ENCODE results near the gene ZNF335.
"Not testable (repeated sequence)": the region's sequence is repeated elsewhere in the genome, so short reads cannot be mapped to it uniquely, and the experiment has no call there.

ZNF335 gene

DNA sequence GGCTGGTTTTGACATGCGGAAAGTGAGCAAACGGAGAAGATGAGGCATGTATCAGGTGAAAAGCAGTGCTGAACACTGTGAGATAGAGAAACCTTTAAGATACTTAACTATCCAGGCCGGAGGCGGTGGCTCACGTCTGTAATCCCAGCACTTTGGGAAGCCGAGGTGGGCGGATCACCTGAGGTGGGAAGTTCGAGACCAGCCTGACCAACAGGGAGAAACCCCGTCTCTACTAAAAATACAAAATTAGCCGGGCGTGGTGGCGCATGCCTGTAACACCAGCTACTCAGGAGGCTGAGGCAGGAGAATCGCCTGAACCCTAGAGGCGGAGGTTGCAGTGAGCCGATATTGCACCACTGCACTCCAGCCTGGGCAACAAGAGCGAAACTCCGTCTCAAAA is 40.3 kb downstream of the ZNF335 start:
- not testable (repeated sequence) for DNase-seq (ENCODE audit: low spot score)

DNA sequence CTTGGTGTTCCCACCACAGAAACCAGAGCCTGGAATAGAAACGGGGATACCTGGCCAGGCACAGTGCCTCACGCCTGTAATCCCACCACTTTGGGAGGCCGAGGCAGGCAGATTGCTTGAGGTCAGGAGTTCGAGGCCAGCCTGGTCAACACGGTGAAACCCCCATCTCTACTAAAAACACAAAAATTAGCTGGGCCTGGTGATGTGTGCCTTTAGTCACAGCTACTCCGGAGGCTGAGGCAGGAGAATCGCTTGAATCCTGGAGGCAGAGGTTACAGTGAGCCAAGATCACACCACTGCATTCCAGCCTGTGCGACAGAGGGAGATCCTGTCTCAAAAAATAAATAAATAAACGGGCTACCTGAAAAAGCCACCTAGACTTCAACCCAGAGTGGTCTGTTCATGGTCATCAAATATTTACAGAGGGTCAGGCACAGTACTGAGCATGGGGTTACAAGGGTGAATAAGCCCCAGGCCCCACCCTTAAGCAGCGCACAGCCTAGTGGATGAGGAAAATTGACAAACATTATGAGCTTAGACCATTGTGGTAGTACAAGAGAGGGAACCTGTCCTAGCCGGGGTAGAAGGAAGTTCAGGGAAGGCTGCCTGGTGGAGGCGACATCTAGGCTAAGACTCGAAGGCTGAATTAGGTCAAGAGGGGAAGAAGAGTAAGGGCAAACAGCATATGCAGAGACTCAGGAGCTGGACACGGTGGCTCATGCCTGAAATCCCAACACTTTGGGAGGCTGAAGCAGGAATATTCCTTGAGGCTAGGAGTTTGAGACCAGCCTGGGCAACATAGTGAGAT is 44.7 kb downstream of the ZNF335 start:
- DNase-seq (ENCODE audit: low spot score) = no peak

GRCh38 chr20:45926731-45927070 is 45.3 kb downstream of the ZNF335 start:
- no peak for DNase-seq (ENCODE audit: low spot score)

- DNase-seq (ENCODE audit: low spot score) = no peak
These were observed 46.0 kb downstream of the ZNF335 start for GRCh38 chr20:45925821-45926506.

- DNase-seq (ENCODE audit: low spot score) = no peak
These were observed 47.4 kb downstream of the ZNF335 start for GRCh38 chr20:45924391-45925261.

DNA sequence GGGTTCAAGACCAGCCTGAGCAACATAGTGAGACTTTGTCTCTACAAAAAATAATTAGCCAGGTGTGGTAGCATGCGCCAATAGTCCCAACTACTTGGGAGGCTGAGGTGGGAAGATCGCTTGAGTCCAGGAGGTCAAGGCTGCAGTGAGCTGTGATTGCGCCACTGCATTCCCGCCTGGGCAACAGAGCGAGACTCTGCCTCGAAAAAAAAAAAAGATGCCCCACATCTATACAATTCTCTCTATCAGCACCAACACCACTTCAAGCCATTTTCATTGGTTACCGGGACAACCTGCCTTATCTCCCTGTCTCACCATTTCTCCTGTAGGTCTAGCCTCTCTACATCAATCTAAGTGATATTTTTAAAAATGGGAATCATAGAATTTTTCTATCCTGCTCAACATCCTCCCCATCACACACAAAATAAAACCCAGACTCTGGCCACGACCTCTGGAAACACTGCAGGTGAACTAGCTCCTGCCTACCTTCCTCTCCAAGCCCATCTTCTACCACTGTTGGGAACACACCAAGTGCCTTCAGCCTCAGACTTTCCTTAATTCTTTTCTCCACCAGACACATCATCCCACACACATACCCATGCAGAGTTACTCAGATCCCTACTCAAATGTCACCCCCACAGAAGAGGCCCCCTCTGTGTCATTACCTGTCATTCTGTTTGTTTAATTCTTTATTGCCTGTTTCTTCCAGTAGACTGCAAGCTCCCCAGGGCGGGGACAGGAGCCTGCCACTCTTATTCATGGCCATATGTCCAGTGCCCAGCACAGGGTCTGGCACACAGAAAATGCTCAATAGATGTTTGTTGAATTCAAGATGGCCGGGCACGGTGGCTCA is 50.4 kb downstream of the ZNF335 start:
- no peak for DNase-seq (ENCODE audit: low spot score)

- DNase-seq (ENCODE audit: low spot score) = no peak
These were observed 51.3 kb downstream of the ZNF335 start for GRCh38 chr20:45920462-45921336.

DNA sequence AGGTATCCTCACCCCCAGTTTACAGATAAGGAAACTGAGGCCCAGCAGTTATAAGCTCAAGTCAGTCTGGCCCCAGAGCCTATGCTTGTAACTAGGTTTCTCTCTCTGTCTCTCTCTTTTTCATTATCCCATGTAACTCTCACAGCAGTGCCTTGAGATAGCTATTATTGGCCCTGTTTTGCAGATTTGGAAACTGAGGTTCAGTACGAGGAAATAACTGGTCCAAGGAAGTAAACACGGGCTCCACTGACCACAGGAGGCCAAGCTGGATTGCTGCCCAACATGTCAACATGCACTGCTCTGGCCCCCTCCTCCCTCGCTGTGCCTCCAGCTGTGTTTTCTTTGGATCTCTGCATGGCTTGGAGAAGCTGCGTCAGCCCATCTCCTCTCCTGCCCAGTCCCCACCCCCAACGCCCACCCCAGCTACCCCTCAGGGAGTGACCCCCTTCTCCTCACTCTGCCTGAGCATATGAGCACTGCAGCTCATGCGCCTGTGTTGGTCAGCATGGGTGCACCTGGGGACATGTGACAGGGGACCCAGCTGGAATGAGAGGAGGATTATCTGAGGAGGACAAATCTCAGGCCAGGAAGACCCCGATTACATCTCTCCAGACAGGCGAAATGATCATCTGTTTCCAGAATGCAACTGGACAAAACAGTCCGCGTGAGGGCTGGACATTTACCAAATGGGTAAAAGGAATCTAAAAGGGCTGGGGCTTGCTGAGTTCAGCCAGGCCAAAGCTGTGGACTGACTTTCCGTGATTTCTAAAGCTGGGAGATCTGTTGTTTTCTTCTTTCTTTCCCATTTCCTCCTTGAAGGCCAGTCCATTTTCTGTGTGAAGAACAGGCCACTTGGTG is 52.2 kb downstream of the ZNF335 start:
- no peak for DNase-seq (ENCODE audit: low spot score)

GRCh38 chr20:45918779-45919537 is 53.0 kb downstream of the ZNF335 start:
- no peak for DNase-seq (ENCODE audit: low spot score)

- DNase-seq (ENCODE audit: low spot score) = no peak
These were observed 53.7 kb downstream of the ZNF335 start for GRCh38 chr20:45918182-45918737.

- no peak for DNase-seq (ENCODE audit: low spot score)
These were observed 54.2 kb downstream of the ZNF335 start for GRCh38 chr20:45917790-45918141.

- DNase-seq (ENCODE audit: low spot score) = no peak
These were observed 58.9 kb downstream of the ZNF335 start for GRCh38 chr20:45913116-45913515.

GRCh38 chr20:45912344-45912682 is 59.7 kb downstream of the ZNF335 start:
- DNase-seq (ENCODE audit: low spot score) = no peak

DNA sequence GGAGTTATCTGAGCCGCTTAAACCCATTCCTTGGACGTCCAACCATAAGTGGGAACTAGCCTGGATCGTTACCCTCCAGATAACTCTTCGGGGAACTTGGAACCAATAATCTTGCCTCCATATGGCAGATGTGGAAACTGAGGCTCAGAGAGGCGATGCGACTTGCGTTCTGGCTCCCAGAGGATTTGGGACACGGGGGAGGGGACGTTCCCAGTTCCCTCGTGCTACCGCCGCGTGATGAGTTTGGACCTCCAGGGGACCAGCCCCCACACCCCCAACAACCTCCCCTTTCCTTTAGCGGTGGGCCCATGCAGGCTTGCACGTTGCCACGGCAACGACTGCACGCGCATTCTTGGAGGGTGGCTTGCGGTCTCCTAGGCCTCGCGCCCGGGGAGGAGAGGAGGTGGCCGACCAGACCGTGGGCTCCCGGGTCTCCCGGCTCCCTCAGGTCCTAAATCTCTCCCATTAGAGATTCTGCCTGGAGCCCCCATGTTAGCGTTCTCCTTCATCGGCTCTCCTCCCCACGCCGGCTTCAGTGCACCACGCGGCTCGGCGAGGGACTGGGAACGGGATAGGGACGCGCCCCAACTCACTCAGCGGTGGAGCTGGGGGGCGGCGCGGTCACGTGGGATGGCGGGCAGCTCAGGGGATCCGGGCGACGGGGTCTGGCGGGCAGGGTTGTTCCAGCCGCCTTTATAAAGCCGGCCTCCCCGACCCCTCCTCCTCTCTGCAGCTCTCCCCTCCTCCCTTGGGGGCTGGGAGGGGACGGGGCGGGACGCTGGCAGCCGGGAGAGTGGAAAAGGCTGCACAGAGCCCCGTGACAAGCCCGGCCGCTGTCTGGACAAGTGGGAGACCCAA is 60.3 kb downstream of the ZNF335 start, which contains the start of gene PLTP:
PLTP (minus strand) TSS at position 670 of the 858 bp plus-strand sequence. CDS start 703 bp downstream, outside the sequence.
- DNase-seq (ENCODE audit: low spot score) = peak; percentile 59

GRCh38 chr20:45910670-45911485 is 61.1 kb downstream of the ZNF335 start:
- peak; percentile 97 for DNase-seq (ENCODE audit: low spot score)

- DNase-seq (ENCODE audit: low spot score) = no peak
These were observed 62.0 kb downstream of the ZNF335 start for GRCh38 chr20:45909817-45910669.
